Activated CD4-positive, alpha-beta memory T cell treated with anti-CD3 and anti-CD28 coated beads for 36 hours (primary cell): ENCODE results near the gene TRIM22. TPM values are rescaled to one million over a fixed set of nuclear protein-coding genes. Genes with fewer than 3 reads are reported as not detected.
A peak's percentile ranks its signal among the peaks of the same experiment; 100 is the strongest.
"Not testable (repeated sequence)": the region's sequence is repeated elsewhere in the genome, so short reads cannot be mapped to it uniquely, and the experiment has no call there.

Experiments
- CTCF ChIA-PET: fragments of 350-600 bp; sonication (Branson Sonifier 250); formaldehyde crosslinking; loops from one replicate; lab custom pipeline; 2021; ENCODE audit warnings: antibody characterized with exemption, inconsistent platforms; lab: Charles Lee
- POLR2A ChIA-PET: fragments of 350-600 bp; sonication (Branson Sonifier 250); formaldehyde crosslinking; loops from one replicate; lab custom pipeline; 2021; ENCODE audit warnings: antibody characterized with exemption; lab: Charles Lee
- DNase-seq: peaks from one replicate; pipeline ENCODE4 v3.0.0-alpha.2; 2020
- H3K27ac Mint-ChIP-seq: one replicate; pipeline ENCODE4 v1.8.0; 2021; ENCODE audit warnings: mixed read lengths
- H3K27me3 Mint-ChIP-seq: one replicate; pipeline ENCODE4 v1.8.0; 2021; ENCODE audit warnings: mixed read lengths
- H3K36me3 Mint-ChIP-seq: one replicate; pipeline ENCODE4 v1.8.0; 2021; ENCODE audit warnings: mixed read lengths
- H3K4me1 Mint-ChIP-seq: one replicate; pipeline ENCODE4 v1.8.0; 2021; ENCODE audit warnings: low read depth, mixed read lengths
- H3K4me3 Mint-ChIP-seq: one replicate; pipeline ENCODE4 v1.8.0; 2021; ENCODE audit warnings: mild to moderate bottlenecking, mixed read lengths
- H3K9me3 Mint-ChIP-seq: one replicate; pipeline ENCODE4 v1.8.0; 2021; ENCODE audit warnings: mixed read lengths
- intact Hi-C: fragments of 100-400 bp; cut with micrococcal nuclease; formaldehyde crosslinking; loops from one replicate; pipeline ENCODE4 v1.15.1; 2023
- total RNA-seq, 2 experiments: library from RNA; stranded (reverse); gene quantifications; one replicate each; pipeline ENCODE4 v1.2.3, GENCODE V29; 2021

Gene TRIM22
- total RNA-seq, 2 experiments from 2014 or later = 98.5 to 104 TPM

DNA sequence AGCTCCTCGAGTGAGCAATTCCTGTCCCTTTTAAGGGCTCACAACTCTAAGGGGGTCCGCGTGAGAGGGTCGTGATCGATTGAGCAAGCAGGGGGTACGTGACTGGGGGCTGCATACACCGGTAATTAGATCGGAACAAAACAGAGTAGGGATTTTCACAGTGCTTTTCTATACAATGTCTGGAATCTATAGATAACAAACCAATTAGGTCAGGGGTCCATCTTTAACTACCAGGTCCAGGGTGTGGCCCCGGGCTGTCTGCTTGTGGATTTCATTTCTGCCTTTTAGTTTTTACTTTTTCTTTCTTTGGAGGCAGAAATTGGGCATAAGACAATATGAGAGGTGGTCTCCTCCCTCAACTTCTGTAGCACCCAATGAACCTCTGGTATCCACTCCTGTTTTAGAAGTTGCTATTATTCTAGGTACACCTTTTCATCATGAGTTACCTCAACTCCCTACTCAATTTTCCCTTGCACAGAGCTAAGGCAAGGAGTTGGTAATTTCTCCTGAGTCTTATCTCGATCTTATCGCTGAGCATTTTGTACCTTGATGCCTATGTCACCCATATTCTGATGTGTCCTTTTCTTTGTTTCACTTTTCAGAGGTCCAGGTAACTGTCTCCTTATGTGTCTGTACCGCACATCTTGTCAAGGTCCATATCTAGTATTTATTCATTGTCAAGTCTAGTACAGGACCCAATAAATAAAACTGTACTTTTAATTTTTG is 1.8 kb downstream of the TRIM22 start:
- ChIA-PET POLR2A (interaction anchor here (1.1 kb wide), 1 partner anchor 10 kb away, joined by 3 read pairs; no protein-coding TSS in a partner anchor), CTCF (interaction anchor here (0.6 kb wide), 1 partner anchor 1096 kb away, joined by 3 read pairs; no protein-coding TSS in a partner anchor)
- H3K27ac Mint-ChIP-seq = peak overlapping the region; percentile 92
- DNase-seq, H3K9me3 Mint-ChIP-seq, H3K27me3 Mint-ChIP-seq: not testable (repeated sequence)
- H3K4me3 Mint-ChIP-seq = peak overlapping the region; percentile 89
- intact Hi-C loops = loop anchor here (5.0 kb wide), 1 partner anchor 1056 kb away; no protein-coding TSS in a partner anchor
- H3K36me3 Mint-ChIP-seq = peaks cover 11% of the 10 kb centered on the region
- peaks cover 51% of the 10 kb centered on the region for H3K4me1 Mint-ChIP-seq

DNA sequence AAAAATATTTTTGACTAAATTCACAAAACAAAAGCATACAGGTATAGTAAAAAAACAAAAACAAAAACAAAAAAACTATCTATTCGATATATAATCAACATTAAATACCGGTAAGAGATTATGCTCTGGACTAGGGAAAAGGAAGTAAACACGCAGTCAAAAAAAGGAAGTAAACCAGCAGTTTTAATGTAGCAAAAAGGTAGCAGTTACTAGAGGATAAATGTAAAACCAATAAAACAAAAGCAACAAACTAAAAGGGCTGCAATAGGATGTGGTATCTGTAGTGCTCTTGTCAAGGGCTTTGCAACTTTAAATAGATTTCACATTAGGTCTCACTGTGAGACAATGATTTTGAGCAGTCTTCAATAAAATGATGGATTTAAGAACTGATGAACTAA is 2.4 kb downstream of the TRIM22 start:
- H3K27me3 Mint-ChIP-seq = no peaks in the 10 kb centered on the region
- POLR2A ChIA-PET = interaction anchor here (1.1 kb wide), 1 partner anchor 9 kb away, joined by 3 read pairs; no protein-coding TSS in a partner anchor
- H3K36me3 Mint-ChIP-seq = peaks cover 17% of the 10 kb centered on the region
- DNase-seq = no peak
- CTCF ChIA-PET = interaction anchor here (0.6 kb wide), 1 partner anchor 1097 kb away, joined by 3 read pairs; no protein-coding TSS in a partner anchor
- intact Hi-C loops = loop anchor here (5.0 kb wide), 1 partner anchor 1055 kb away; no protein-coding TSS in a partner anchor
- no peaks in the 10 kb centered on the region for H3K9me3 Mint-ChIP-seq
- H3K4me3 Mint-ChIP-seq = peak overlapping the region; percentile 89
- peak overlapping the region; percentile 92 for H3K27ac Mint-ChIP-seq
- peaks cover 56% of the 10 kb centered on the region for H3K4me1 Mint-ChIP-seq

DNA sequence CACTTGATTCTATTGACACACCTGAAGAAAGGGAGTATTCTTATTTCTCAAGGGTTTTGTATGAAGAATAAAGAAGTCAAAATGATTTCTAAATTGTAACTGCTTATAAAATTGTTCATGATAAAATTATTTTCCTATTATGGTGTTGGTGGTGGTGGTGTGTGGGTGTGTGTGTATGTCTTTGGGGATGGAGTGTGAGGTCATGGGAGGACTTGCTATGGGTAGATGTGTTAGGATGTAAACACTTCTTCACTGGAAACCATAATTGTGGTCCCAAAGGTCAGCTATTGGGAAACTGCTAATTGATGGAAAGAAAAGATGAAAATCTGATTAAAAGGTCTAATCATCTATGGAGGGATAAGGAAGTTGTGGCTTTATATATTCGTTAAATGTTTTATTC is 5.1 kb downstream of the TRIM22 start:
- no peak overlapping the region for H3K4me3 Mint-ChIP-seq
- H3K27me3 Mint-ChIP-seq = no peaks in the 10 kb centered on the region
- peaks cover 28% of the 10 kb centered on the region for H3K36me3 Mint-ChIP-seq
- peaks cover 56% of the 10 kb centered on the region for H3K4me1 Mint-ChIP-seq
- H3K27ac Mint-ChIP-seq = peak overlapping the region; percentile 47
- CTCF ChIA-PET = interaction anchor here (0.7 kb wide), 1 partner anchor 13 kb away, joined by 3 read pairs; no protein-coding TSS in a partner anchor
- DNase-seq = no peak
- POLR2A ChIA-PET = interaction anchor here (1.4 kb wide), 1 partner anchor 9 kb away, joined by 4 read pairs; no protein-coding TSS in a partner anchor
- intact Hi-C loops = loop anchor here (5.0 kb wide), 1 partner anchor 1053 kb away; no protein-coding TSS in a partner anchor
- no peaks in the 10 kb centered on the region for H3K9me3 Mint-ChIP-seq

DNA sequence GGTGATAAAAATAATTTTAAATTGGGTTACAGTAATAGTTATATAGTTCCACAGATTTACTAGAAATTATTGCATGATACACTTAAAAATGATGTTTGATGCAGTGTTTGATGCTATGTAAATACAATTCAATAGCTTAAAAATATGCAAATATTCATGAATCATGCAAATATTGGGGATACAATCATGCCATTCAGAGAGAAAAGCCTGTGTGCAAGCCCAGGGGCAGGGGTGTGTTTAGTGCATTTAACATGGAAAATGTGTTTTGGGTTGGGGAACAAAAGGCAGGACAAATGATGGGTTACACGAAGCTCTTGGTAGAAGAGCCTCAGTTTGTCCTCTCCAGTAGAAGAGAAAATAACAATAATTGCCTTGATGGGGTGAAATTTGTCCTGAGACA is 6.0 kb downstream of the TRIM22 start:
- Mint-ChIP-seq H3K4me3 (no peak overlapping the region), H3K27ac (no peak overlapping the region), H3K9me3 (no peaks in the 10 kb centered on the region), H3K4me1 (peaks cover 57% of the 10 kb centered on the region), H3K27me3 (no peaks in the 10 kb centered on the region), H3K36me3 (peaks cover 28% of the 10 kb centered on the region)
- CTCF ChIA-PET = interaction anchor here (0.9 kb wide), 1 partner anchor 11 kb away, joined by 4 read pairs; the partner anchor contains the start of gene TRIM5
- no peak for DNase-seq
- intact Hi-C loops = no loop called here
- POLR2A ChIA-PET = interaction anchor here (1.4 kb wide), 1 partner anchor 10 kb away, joined by 4 read pairs; no protein-coding TSS in a partner anchor

DNA sequence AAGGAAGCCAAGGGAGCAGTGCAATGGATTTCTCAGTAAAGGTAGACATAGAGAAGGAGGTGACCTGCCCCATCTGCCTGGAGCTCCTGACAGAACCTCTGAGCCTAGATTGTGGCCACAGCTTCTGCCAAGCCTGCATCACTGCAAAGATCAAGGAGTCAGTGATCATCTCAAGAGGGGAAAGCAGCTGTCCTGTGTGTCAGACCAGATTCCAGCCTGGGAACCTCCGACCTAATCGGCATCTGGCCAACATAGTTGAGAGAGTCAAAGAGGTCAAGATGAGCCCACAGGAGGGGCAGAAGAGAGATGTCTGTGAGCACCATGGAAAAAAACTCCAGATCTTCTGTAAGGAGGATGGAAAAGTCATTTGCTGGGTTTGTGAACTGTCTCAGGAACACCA is 6.6 kb downstream of the TRIM22 start:
- POLR2A ChIA-PET = no interaction called here
- Mint-ChIP-seq H3K4me1 (peaks cover 63% of the 10 kb centered on the region), H3K27me3 (no peaks in the 10 kb centered on the region), H3K36me3 (peaks cover 31% of the 10 kb centered on the region), H3K9me3 (no peaks in the 10 kb centered on the region), H3K4me3 (no peak overlapping the region), H3K27ac (no peak overlapping the region)
- no peak for DNase-seq
- intact Hi-C loops = no loop called here
- CTCF ChIA-PET = interaction anchor here (0.9 kb wide), 1 partner anchor 11 kb away, joined by 4 read pairs; the partner anchor contains the start of gene TRIM5

DNA sequence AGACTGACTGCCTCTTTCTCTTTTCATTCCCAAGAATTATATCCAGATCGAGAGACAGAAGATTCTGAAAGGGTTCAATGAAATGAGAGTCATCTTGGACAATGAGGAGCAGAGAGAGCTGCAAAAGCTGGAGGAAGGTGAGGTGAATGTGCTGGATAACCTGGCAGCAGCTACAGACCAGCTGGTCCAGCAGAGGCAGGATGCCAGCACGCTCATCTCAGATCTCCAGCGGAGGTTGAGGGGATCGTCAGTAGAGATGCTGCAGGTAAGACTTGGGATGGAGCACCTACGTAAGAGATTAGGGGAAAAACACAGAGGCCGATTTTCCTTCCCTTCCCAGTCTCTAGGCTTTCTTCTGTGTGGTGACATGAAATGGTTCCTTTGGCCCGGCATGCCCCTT is 8.7 kb downstream of the TRIM22 start:
- Mint-ChIP-seq H3K27ac (no peak overlapping the region), H3K27me3 (no peaks in the 10 kb centered on the region), H3K36me3 (peaks cover 38% of the 10 kb centered on the region), H3K4me3 (no peak overlapping the region), H3K9me3 (no peaks in the 10 kb centered on the region), H3K4me1 (peaks cover 64% of the 10 kb centered on the region)
- ChIA-PET CTCF (interaction anchor here (1.6 kb wide), 1 partner anchor 14 kb away, joined by 7 read pairs; the partner anchor contains the start of gene TRIM5), POLR2A (no interaction called here)
- no peak for DNase-seq
- intact Hi-C loops = no loop called here

DNA sequence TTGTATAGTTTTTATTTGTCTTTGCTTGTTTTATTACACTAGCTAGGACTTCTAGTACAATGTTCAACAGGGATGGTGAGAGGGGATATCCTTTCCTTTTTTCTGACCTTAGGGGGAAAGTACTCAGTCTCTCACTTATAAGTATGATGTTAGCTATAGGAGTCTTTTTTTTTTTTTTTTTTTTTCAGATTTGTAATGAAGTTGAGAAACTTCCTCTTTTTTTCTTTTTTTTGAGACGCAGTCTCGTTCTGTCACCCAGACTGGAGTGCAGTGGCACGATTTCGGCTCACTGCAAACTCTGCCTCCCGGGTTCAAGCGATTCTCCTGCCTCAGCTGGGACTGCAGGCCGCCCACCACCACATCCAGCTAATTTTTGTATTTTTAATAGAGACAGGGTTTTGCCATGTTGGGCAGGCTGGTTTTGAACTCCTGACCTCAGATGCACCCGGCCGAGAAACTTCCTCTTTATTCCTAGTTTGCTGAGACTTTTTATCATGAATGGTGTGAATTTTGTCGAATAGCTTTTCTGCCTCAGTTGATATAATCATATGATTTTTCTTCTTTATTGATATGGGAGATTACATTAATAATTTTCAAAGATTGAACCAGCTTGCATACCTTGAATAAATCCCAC is 10.9 kb downstream of the TRIM22 start:
- H3K36me3 Mint-ChIP-seq = peaks cover 41% of the 10 kb centered on the region
- CTCF ChIA-PET = no interaction called here
- H3K4me1 Mint-ChIP-seq = peaks cover 64% of the 10 kb centered on the region
- POLR2A ChIA-PET = interaction anchor here (0.8 to 1.2 kb wide), 2 partner anchors 9 to 10 kb away, joined by 3 read pairs; partner anchors contain the start of gene TRIM22
- no peaks in the 10 kb centered on the region for H3K27me3 Mint-ChIP-seq
- DNase-seq = no peak
- H3K27ac Mint-ChIP-seq = no peak overlapping the region
- intact Hi-C loops = no loop called here
- H3K9me3 Mint-ChIP-seq = no peaks in the 10 kb centered on the region
- no peak overlapping the region for H3K4me3 Mint-ChIP-seq

DNA sequence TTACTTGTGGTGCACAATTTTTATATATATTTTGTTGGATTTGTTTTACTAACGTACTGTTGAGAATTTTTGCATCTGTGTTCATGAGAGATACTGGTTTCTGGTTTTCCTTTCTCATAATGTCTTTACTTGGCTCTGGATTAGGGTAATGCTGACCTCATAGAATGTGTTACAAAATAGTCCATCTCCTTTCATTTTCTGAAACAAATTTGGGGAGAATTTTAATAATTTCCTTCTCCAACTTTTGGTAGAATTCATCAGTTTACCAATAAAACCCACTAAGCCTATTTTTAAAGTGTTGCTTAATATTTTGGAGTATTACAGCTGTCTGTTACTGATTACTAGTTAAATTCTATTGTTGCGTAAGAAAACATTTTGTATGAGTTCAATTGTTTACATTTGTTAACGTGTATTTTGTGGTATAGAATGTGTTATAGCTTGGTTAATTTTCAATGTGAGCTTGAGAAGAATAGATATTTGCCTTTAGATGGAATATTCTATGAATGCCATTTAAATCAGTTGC is 11.5 kb downstream of the TRIM22 start:
- DNase-seq = no peak
- Mint-ChIP-seq H3K36me3 (peaks cover 41% of the 10 kb centered on the region), H3K27ac (peak overlapping the region; percentile 34), H3K4me3 (no peak overlapping the region), H3K27me3 (no peaks in the 10 kb centered on the region), H3K9me3 (no peaks in the 10 kb centered on the region), H3K4me1 (peaks cover 62% of the 10 kb centered on the region)
- POLR2A ChIA-PET = interaction anchor here (0.8 to 1.2 kb wide), 2 partner anchors 10 to 11 kb away, joined by 3 read pairs; partner anchors contain the start of gene TRIM22
- CTCF ChIA-PET = interaction anchor here (1.3 kb wide), 1 partner anchor 102 kb away, joined by 3 read pairs; no protein-coding TSS in a partner anchor
- intact Hi-C loops = no loop called here

DNA sequence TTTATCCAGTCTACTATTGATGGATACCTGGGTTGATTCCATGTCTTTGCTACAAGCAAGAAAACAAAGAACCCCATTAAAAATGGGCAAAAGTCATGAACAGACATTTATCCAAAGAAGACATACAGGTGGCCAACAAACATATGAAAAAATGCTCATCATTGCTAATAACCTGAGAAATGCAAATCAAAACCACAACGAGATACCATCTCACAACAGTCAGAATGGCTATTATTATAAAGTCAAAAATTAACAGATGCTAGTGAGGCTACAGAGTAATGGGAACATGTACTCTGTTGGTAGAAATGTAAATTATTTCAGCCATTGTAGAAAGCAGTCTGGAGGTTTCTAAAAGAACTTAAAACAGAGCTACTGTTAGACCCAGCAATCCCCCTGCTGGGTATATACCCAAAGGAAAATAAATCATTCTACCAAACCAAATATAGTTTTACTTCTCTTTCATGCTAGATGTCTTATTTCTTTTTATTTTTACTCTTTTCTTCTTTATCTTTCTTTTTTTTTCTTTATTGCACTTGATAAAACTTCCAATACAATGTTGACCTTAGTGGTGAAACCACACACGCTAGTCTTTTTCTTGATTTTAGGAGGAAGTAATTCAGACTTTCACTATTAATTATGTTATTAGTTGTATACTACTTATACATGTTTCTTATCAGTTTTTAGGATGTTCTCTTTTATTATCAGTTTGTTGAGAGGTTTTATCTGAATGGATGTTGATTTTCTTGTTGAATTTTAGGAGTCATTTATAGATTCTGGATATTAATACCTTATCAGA is 14.3 kb downstream of the TRIM22 start:
- ChIA-PET POLR2A (no interaction called here), CTCF (interaction anchor here (1.0 kb wide), 1 partner anchor 19 kb away, joined by 5 read pairs; the partner anchor contains the start of gene TRIM5)
- Mint-ChIP-seq H3K27me3 (no peaks in the 10 kb centered on the region), H3K4me3 (no peak overlapping the region), H3K4me1 (peaks cover 40% of the 10 kb centered on the region), H3K36me3 (peaks cover 37% of the 10 kb centered on the region), H3K27ac (peak overlapping the region; percentile 38), H3K9me3 (no peaks in the 10 kb centered on the region)
- intact Hi-C loops = loop anchor here (2.0 kb wide), 1 partner anchor 19 kb away; the partner anchor contains the start of gene TRIM5
- DNase-seq = no peak

DNA sequence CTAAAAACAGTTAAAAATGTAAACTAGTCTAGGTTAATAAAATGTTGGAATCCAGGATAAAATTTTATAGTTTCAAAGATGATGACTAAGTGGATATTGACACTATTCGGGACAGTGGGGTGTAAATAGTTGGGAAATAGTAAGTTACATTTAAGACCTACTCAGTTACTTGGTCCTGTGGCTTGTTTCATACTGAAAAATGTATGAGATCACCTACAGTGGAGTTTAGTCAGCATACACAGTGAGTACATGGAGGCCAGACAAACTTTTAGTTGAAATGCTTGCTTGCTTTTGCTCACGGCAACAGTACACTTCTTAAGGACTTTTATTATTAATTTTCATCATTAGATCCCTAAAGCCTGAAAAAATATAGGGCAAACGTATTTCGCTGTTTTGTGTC is 16.1 kb downstream of the TRIM22 start:
- Mint-ChIP-seq H3K4me1 (peaks cover 35% of the 10 kb centered on the region), H3K4me3 (no peak overlapping the region), H3K9me3 (no peaks in the 10 kb centered on the region), H3K27me3 (no peaks in the 10 kb centered on the region), H3K27ac (no peak overlapping the region), H3K36me3 (peaks cover 41% of the 10 kb centered on the region)
- POLR2A ChIA-PET = no interaction called here
- intact Hi-C loops = loop anchor here (2.0 kb wide), 1 partner anchor 21 kb away; the partner anchor contains the start of gene TRIM5
- DNase-seq = no peak
- CTCF ChIA-PET = interaction anchor here (1.4 kb wide), 1 partner anchor 106 kb away, joined by 5 read pairs; no protein-coding TSS in a partner anchor

DNA sequence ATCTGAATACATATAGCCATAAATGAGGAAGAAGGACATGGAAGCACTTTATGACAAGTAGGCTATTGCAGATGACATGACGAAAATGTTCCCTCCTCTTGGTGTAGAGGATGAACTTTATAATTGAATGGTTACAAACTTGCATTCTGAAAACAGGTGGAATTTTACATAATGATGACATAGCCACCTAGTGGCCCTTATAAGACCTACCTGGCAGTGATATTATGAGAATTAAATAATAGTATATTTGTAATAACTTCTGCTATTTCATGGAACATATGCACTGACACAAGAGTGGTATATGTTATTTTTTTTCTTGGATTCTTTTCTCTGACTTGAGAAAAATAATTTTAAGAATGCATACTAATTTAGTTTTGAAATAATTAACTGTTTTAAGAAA is 22.9 kb downstream of the TRIM22 start:
- CTCF ChIA-PET = interaction anchor here (0.7 to 2.9 kb wide), 4 partner anchors 28 to 237 kb away, joined by 3 to 14 read pairs (median 4); partner anchors contain the start of gene TRIM5

More for the DNA sequence above, 22.9 kb downstream of the TRIM22 start:
- H3K27me3 Mint-ChIP-seq = no peaks in the 10 kb centered on the region
- intact Hi-C loops = loop anchor here (1.0 kb wide), 3 partner anchors 27 to 236 kb away; partner anchors contain the start of gene TRIM5
- peaks cover 5% of the 10 kb centered on the region for H3K9me3 Mint-ChIP-seq
- no peak overlapping the region for H3K27ac Mint-ChIP-seq
- H3K4me3 Mint-ChIP-seq = no peak overlapping the region
- DNase-seq = no peak
- POLR2A ChIA-PET = no interaction called here
- H3K36me3 Mint-ChIP-seq = peaks cover 19% of the 10 kb centered on the region
- H3K4me1 Mint-ChIP-seq = peaks cover 4% of the 10 kb centered on the region
